NCI-H1092 (cell line): ENCODE measurements around the gene KLF13.
A peak's percentile ranks its signal among the peaks of the same experiment; 100 is the strongest.

Source experiments
- DNase-seq: peaks from one replicate; lab custom pipeline; 2025; lab: John Stamatoyannopoulos, UW

Gene KLF13

DNA sequence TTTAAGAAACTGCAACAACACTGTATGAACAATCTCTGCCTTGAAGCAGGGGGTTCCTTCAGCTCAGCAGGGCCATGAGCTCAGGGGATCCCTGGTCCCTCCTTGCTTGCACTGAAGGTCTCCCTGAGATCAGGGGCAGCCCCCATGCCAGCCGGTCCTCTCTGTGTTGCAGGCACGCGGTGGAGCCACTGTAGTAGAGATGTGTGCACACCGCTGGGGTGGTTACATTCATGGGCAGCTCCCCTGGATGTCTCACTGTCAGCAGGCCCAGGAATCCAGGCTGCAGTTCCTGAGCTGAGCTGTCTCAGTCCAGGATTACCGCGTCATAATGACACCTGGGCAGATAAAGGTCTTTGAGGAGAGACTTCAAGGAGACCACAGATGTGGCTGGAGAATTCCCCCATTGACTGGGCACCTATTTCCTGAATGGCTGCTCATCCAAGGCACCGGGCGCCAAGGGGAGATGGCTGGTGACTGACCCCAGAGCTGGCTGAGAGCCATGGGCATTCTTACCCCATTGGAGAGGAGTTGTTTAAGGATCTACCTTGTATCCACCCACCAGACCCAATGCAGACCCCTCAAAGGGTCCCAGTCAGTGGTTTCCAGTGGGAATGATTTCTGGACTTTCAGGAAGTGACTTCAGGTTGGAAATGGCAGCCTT, 10.4 kb upstream of the KLF13 start:
- no peak for DNase-seq

- DNase-seq = no peak
These were observed 9.6 kb upstream of the KLF13 start for GRCh38 chr15:31317017-31317416.

GRCh38 chr15:31317421-31318327, 9.0 kb upstream of the KLF13 start:
- no peak for DNase-seq

DNA sequence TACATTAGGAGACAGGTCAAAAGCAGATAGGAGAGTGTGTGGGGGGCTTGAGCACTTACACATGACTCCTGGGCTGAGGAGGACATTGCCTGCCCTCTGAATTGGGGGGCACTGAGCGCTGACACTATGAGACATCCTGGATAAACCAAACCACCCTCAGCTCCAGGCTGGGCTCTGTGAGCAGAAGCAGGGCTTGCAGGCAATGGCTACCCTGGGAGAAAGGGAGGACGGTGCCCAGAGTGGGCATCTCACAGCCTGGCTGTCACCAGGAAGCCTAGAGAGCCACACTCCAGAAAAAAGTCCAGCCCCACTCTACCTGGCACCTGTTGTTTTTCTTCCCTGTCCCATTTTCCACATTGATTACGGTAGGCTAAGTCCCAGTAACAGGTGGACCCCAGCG, 8.2 kb upstream of the KLF13 start:
- no peak for DNase-seq

- DNase-seq = no peak
These were observed 6.6 kb upstream of the KLF13 start for GRCh38 chr15:31320022-31320421.

DNA sequence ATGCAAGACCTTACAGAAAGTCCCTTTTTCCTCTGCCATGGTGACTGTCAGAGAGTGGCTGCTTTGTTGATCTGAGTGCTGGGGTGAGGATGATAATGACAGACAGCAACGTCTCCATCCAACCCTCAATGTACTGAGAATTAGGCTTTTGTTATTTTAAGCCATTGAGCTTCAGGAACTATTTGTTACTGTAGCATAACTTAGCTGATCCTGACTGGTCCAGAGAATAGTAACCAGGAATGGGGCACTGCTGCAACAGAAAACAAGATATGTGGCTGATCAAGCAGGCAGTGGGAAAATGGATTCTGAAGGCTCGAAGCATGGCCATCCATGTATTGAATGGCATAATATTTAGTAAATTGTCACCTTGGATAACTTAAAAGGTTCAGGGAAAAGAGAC, 5.2 kb upstream of the KLF13 start:
- DNase-seq = no peak

GRCh38 chr15:31322504-31322903, 4.1 kb upstream of the KLF13 start:
- no peak for DNase-seq

DNA sequence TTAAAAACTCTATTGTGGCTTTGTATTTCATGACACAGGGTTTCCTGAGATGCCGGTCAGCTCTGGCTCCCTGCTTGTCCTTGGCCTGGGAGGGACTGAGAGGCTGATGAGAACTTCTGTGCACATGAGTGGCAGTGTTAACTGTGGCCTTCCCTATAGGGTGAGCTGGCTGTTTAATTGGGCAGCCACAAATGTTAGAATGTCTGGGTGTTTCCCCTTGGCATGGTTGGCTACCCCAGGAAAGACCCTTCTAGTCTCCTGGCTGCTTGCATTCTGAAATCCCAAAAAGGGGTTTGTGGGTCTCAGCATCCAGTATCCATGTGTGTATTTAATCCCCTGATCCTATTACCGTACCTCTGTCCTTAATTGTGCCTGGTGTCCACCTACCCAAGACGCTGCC, 3.0 kb upstream of the KLF13 start:
- DNase-seq = no peak

- DNase-seq = no peak
These were observed 2.4 kb upstream of the KLF13 start for GRCh38 chr15:31324186-31324585.

GRCh38 chr15:31324806-31325594, 1.6 kb upstream of the KLF13 start:
- no peak for DNase-seq

DNA sequence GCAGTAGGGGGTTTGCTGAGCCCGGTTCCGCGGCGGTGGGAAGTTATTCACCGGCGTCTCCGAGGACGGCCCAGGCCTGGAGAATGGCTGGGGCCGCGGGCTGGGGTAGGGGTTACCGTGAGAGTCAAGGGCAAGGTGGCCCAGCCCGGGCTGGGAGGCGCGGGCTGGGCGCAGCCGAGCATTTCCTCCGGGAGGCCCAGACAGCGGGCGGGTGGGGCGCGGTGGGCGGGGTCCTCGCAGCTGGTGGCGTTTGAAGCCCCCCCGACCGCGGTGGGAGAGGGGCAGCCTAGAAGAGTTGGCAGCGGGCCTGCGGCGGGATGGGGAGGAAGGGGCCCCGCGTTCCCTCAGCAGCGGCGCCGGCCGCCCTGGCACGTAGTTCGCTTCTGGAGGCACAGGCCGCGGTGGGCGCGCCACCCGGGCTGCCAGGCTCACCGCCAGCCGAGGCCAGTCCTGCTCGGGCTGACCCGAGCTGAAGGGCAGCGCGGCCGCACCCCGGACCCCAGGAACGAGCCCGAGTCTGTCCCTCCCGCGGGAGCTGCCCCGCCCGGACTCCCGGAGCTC, 960 bp upstream of the KLF13 start:
- DNase-seq = peak; percentile 32

DNA sequence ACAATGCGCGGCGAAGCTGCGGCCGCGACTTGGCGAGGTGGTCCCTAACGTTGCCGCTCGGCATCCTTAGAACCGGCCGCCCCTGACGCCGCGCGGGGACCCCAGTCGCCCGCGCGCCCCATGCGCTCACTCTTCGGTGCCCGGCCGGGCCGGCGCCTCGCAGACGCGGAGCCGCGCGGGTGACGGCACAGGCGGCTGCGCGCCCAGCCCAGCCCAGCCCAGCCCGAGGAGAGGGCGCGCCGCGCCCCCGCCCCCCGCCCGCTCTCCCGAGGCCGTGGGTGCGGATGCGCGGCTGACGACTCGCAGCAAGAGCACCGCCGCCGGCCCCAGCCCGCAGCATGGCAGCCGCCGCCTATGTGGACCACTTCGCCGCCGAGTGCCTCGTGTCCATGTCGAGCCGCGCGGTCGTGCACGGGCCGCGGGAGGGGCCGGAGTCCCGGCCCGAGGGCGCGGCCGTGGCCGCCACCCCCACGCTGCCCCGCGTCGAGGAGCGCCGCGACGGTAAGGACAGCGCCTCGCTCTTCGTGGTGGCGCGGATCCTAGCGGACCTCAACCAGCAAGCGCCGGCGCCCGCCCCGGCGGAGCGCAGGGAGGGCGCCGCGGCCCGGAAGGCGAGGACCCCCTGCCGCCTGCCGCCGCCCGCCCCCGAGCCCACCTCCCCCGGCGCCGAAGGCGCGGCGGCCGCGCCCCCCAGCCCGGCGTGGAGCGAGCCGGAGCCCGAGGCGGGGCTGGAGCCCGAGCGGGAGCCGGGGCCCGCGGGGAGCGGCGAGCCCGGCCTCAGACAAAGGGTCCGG, 437 bp downstream of the KLF13 start:
- DNase-seq = no peak

- DNase-seq = no peak
These were observed 1.2 kb downstream of the KLF13 start for GRCh38 chr15:31327669-31328427.

- no peak for DNase-seq
These were observed 1.9 kb downstream of the KLF13 start for GRCh38 chr15:31328428-31328968.

- DNase-seq = no peak
These were observed 2.5 kb downstream of the KLF13 start for GRCh38 chr15:31328969-31329639.

- no peak for DNase-seq
These were observed 3.0 kb downstream of the KLF13 start for GRCh38 chr15:31329640-31330010.

DNA sequence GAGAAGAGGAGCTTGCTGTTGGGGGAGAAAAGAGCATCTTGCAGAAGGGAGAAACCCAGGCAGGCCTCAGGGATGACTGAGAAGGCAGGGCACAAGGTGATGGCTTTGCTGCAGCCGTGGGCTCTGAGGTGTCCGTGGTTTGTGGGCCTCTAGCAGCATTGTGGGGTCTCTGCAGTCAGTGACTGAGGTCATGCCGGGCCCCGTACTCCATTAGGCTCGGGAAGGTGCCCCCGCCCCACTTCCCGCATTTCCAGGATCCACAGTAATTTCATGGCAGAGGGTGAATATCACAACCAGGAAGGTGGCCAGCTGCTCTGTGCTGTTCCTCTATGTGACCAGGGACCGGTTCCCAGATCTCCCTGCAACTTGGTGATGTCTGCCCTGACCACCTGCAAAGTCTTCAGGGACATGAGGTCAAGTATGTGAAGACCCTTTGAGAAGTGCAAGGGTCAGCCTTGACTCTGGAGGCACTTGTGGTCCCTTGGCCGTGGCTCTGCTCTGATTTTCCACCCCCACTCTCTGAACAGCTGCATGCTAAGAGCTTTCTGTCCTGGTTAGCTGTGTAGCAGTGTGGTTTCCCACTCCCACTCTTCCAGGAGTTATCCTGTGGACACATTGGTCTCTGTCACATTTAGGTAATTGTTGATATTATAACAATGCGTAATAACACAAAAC, 3.6 kb downstream of the KLF13 start:
- no peak for DNase-seq

GRCh38 chr15:31330836-31331235, 4.2 kb downstream of the KLF13 start:
- DNase-seq = no peak

GRCh38 chr15:31331389-31331788, 4.8 kb downstream of the KLF13 start:
- no peak for DNase-seq
